Parathyroid adenoma (tissue), 2 donors: ENCODE measurements around the gene BAZ2B.

Experiments used
- H2AFZ ChIP-seq: fragments of 300-600 bp; sonication (generic); one replicate; pipeline ENCODE4 v1.7.0; 2017; ENCODE audit warnings: antibody characterized with exemption, mild to moderate bottlenecking
- H3K27ac ChIP-seq: fragments of 300-600 bp; sonication (generic); one replicate; pipeline ENCODE4 v1.7.0; 2017
- H3K27me3 ChIP-seq: fragments of 300-600 bp; sonication (generic); one replicate; pipeline ENCODE4 v1.7.0; 2017; ENCODE audit warnings: low read length; ENCODE audit not compliant: control insufficient read depth, insufficient read depth
- H3K36me3 ChIP-seq: fragments of 300-600 bp; sonication (generic); one replicate; pipeline ENCODE4 v1.7.0; 2017; ENCODE audit warnings: low read length; ENCODE audit not compliant: control insufficient read depth, insufficient read depth
- H3K4me1 ChIP-seq: fragments of 300-600 bp; sonication (generic); one replicate; pipeline ENCODE4 v1.7.0; 2017; ENCODE audit warnings: control low read depth
- H3K4me2 ChIP-seq: fragments of 300-600 bp; sonication (generic); one replicate; pipeline ENCODE4 v1.7.0; 2017; ENCODE audit warnings: low read length
- H3K4me3 ChIP-seq: fragments of 300-600 bp; sonication (generic); one replicate; pipeline ENCODE4 v1.7.0; 2017; ENCODE audit warnings: low read depth, low read length
- H3K79me2 ChIP-seq: fragments of 300-600 bp; sonication (generic); one replicate; pipeline ENCODE4 v1.7.0; 2017; ENCODE audit warnings: control low read depth
- H3K9ac ChIP-seq: fragments of 300-600 bp; sonication (generic); one replicate; pipeline ENCODE4 v1.7.0; 2017; ENCODE audit warnings: mild to moderate bottlenecking
- H3K9me3 ChIP-seq: fragments of 300-600 bp; sonication (generic); one replicate; pipeline ENCODE4 v1.7.0; 2017; ENCODE audit warnings: low read length; ENCODE audit not compliant: control insufficient read depth
- TF ChIP-seq, protein P1 (sequence below): fragments of 300-600 bp; sonication (generic); IDR thresholded peaks from one replicate; pipeline ENCODE4 v1.7.0; 2017; ENCODE audit warnings: antibody characterized with exemption, mild to moderate bottlenecking
- donor health status: primary hyperparathyroidism.

Gene BAZ2B

DNA sequence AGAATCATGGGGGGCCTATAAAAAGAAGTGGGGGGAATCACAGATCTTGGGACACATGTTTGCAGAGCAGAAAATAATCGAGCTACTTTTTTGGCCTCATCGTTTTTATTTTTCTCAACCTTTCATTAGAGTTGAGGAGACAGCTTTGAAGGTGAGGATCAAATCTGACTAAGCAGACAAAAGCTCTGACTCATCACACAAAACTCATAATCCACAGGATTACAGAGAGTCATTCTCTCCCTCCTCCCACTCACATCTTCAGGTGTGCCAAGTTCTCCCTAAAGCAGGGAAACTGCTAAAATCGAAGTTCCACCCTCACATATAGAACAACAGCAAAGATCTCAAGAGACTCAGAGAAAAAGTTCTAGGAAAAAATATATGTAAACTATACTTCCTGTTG, 15.6 kb downstream of the BAZ2B start:
- Histone ChIP-seq H3K79me2 (peaks cover 46% of the 10 kb centered on the region), H3K4me3 (no peak overlapping the region), H3K9me3 (no peaks in the 10 kb centered on the region), H3K27ac (no peak overlapping the region), H2AFZ (no peak overlapping the region), H3K36me3 (no peaks in the 10 kb centered on the region), H3K4me1 (peaks cover 1% of the 10 kb centered on the region), H3K4me2 (no peak overlapping the region), H3K27me3 (no peaks in the 10 kb centered on the region), H3K9ac (no peak overlapping the region)
- TF ChIP-seq, protein P1, sequence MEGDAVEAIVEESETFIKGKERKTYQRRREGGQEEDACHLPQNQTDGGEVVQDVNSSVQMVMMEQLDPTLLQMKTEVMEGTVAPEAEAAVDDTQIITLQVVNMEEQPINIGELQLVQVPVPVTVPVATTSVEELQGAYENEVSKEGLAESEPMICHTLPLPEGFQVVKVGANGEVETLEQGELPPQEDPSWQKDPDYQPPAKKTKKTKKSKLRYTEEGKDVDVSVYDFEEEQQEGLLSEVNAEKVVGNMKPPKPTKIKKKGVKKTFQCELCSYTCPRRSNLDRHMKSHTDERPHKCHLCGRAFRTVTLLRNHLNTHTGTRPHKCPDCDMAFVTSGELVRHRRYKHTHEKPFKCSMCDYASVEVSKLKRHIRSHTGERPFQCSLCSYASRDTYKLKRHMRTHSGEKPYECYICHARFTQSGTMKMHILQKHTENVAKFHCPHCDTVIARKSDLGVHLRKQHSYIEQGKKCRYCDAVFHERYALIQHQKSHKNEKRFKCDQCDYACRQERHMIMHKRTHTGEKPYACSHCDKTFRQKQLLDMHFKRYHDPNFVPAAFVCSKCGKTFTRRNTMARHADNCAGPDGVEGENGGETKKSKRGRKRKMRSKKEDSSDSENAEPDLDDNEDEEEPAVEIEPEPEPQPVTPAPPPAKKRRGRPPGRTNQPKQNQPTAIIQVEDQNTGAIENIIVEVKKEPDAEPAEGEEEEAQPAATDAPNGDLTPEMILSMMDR: no peak

DNA sequence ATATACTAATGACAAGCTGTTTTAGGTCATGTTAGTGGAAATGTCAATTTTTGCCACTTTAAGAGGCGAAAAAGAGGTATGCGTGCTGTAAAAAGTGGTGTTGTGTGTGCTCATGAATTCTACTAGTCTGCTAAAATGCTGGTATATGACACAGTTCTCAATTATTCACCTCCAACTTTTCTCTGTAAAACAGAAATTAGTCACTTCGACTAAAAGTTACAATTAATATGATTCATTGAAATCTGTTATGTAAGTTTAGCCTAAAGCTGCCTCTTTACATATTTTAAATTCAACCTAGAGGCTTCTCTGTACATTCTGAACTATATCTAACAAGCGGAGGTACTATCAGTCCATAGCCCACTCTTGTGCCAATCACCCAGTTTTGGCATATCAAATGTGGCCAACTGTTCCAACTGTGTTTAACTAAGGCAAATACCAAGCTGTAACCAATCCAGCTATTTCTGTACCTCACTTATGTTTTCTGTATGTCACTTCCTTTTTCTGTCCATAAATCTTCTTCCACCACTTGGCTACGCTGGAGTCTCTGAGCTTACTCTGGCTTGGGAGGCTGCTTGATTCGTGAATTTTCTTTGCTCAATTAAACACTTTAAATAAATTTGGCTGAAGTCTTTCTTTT, 20.8 kb downstream of the BAZ2B start:
- TF ChIP-seq, protein P1: no peak
- H3K36me3 ChIP-seq: no peaks in the 10 kb centered on the region
- no peak overlapping the region for H3K4me2 ChIP-seq
- no peak overlapping the region for H3K27ac ChIP-seq
- H3K79me2 ChIP-seq: peaks cover 46% of the 10 kb centered on the region
- H3K9ac ChIP-seq: no peak overlapping the region
- no peak overlapping the region for H3K4me3 ChIP-seq
- H3K4me1 ChIP-seq: peaks cover 8% of the 10 kb centered on the region
- no peaks in the 10 kb centered on the region for H3K9me3 ChIP-seq
- H3K27me3 ChIP-seq: no peaks in the 10 kb centered on the region
- no peak overlapping the region for H2AFZ ChIP-seq

DNA sequence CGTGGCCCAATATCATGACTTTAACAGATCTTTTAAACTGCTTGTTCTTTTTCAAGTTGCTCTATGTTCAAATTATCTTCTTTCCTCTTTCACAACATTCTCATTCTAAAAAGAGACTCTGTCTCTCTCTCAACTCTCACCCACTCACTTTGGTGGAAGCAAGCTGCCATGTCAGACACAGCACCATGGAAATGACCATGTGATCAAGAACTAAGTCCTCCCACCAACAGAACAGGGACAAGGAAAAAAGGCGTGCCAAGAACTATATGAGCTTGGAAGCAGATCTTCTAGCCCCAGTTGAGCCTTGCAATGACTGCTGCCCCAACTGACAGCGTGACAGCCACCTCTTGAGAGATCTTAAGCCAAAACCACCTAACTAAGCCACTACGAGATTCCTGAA, 23.9 kb downstream of the BAZ2B start:
- H3K9me3 ChIP-seq: no peaks in the 10 kb centered on the region
- no peaks in the 10 kb centered on the region for H3K36me3 ChIP-seq
- H3K27me3 ChIP-seq: no peaks in the 10 kb centered on the region
- TF ChIP-seq, protein P1: no peak
- H3K4me1 ChIP-seq: peaks cover 8% of the 10 kb centered on the region
- H3K4me3 ChIP-seq: no peak overlapping the region
- no peak overlapping the region for H3K9ac ChIP-seq
- peaks cover 37% of the 10 kb centered on the region for H3K79me2 ChIP-seq
- H3K4me2 ChIP-seq: no peak overlapping the region
- H3K27ac ChIP-seq: no peak overlapping the region
- H2AFZ ChIP-seq: no peak overlapping the region

DNA sequence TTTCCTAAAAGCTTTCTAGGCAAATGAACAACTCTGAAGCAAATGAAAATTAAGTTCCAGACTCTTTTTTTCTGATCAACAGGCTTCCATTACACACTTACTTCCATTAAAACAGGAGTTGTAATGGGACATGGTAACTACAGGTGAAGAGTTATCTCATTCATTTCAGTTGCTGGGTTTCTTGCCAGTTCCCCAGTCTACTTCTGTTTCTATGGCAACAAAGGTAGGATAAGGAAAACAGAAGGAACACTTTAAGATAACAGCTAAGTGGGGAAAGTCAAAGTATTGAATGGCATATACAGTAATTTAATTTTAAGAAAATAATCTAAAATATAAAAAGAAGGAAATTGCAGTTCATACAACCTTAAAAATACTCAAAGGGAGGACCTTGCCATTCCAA, 25.1 kb downstream of the BAZ2B start:
- TF ChIP-seq, protein P1: no peak

DNA sequence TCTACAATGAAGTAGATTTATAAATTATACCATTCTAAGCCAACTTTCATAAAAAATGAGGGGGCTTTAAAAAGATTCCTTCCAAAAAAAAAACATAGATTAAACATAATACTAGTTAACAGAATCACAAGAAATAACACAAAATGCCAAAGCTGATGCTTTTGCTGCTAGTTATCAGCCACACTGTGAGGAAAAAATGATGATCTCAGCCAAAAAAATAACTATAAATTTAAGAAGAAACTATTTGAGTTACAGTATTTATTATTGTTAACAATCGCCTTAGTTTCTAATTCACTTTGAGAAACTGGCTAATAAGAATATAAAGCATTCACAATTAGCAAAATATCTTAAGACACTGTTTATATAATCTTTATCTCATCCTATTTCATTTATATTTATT, 27.1 kb downstream of the BAZ2B start:
- H3K27ac ChIP-seq: no peak overlapping the region
- no peaks in the 10 kb centered on the region for H3K27me3 ChIP-seq
- H3K36me3 ChIP-seq: no peaks in the 10 kb centered on the region
- H3K4me3 ChIP-seq: no peak overlapping the region
- peaks cover 8% of the 10 kb centered on the region for H3K4me1 ChIP-seq
- no peaks in the 10 kb centered on the region for H3K9me3 ChIP-seq
- no peak overlapping the region for H3K9ac ChIP-seq
- TF ChIP-seq, protein P1: no peak
- H2AFZ ChIP-seq: no peak overlapping the region
- H3K79me2 ChIP-seq: peaks cover 40% of the 10 kb centered on the region
- no peak overlapping the region for H3K4me2 ChIP-seq

More for the DNA sequence above, 25.1 kb downstream of the BAZ2B start:
- H3K4me2 ChIP-seq: no peak overlapping the region
- no peak overlapping the region for H3K9ac ChIP-seq
- H3K4me3 ChIP-seq: no peak overlapping the region
- H3K9me3 ChIP-seq: no peaks in the 10 kb centered on the region
- peaks cover 31% of the 10 kb centered on the region for H3K79me2 ChIP-seq
- H2AFZ ChIP-seq: no peak overlapping the region
- no peak overlapping the region for H3K27ac ChIP-seq
- no peaks in the 10 kb centered on the region for H3K36me3 ChIP-seq
- no peaks in the 10 kb centered on the region for H3K27me3 ChIP-seq
- H3K4me1 ChIP-seq: peaks cover 8% of the 10 kb centered on the region
